Measurements from ENCODE around the gene TAF7L. TPM values are rescaled to one million over a fixed set of nuclear protein-coding genes. Genes with fewer than 3 reads are reported as not detected.

The TAF7L gene
- total RNA-seq, 1 donor from 2014 or later, result 0.30 TPM

- no peak for DNase-seq (ENCODE audit: low spot score)
- H3K27me3 Mint-ChIP-seq (ENCODE audit: low read depth), result no peaks in the 10 kb centered on the region
- no peak overlapping the region for H3K27ac Mint-ChIP-seq (ENCODE audit: unreplicated experiment)
- H3K4me3 Mint-ChIP-seq (ENCODE audit: unreplicated experiment), result no peak overlapping the region
- no peak for TF ChIP-seq CTCF (IDR thresholded peaks at IDR 0.05)
- H3K36me3 Mint-ChIP-seq (ENCODE audit: low read depth), result no peaks in the 10 kb centered on the region
- no peaks in the 10 kb centered on the region for H3K4me1 Mint-ChIP-seq (ENCODE audit: low read depth)
- peaks cover 4% of the 10 kb centered on the region for H3K9me3 Mint-ChIP-seq (ENCODE audit: low read depth)
Measured at GRCh38 chrX:101276238-101276637, 14.9 kb downstream of the TAF7L start.

- no peaks in the 10 kb centered on the region for H3K4me1 Mint-ChIP-seq (ENCODE audit: low read depth)
- H3K4me3 Mint-ChIP-seq (ENCODE audit: unreplicated experiment), result no peak overlapping the region
- no peaks in the 10 kb centered on the region for H3K27me3 Mint-ChIP-seq (ENCODE audit: low read depth)
- H3K9me3 Mint-ChIP-seq (ENCODE audit: low read depth), result peaks cover 12% of the 10 kb centered on the region
- no peak overlapping the region for H3K27ac Mint-ChIP-seq (ENCODE audit: unreplicated experiment)
- no peak for DNase-seq (ENCODE audit: low spot score)
- no peaks in the 10 kb centered on the region for H3K36me3 Mint-ChIP-seq (ENCODE audit: low read depth)
- no peak for TF ChIP-seq CTCF (IDR thresholded peaks at IDR 0.05)
Measured at GRCh38 chrX:101274198-101274597, 16.9 kb downstream of the TAF7L start.

GRCh38 chrX:101265869-101266428 lies 25.2 kb downstream of the TAF7L start:
- Mint-ChIP-seq H3K4me3 (ENCODE audit: unreplicated experiment) (no peak overlapping the region), H3K4me1 (ENCODE audit: low read depth) (peaks cover 4% of the 10 kb centered on the region), H3K9me3 (ENCODE audit: low read depth) (peaks cover 7% of the 10 kb centered on the region), H3K27ac (ENCODE audit: unreplicated experiment) (peak overlapping the region; percentile 24), H3K27me3 (ENCODE audit: low read depth) (no peaks in the 10 kb centered on the region), H3K36me3 (ENCODE audit: low read depth) (no peaks in the 10 kb centered on the region)
- TF ChIP-seq CTCF (IDR thresholded peaks at IDR 0.05), result no peak
- no peak for DNase-seq (ENCODE audit: low spot score)

- Mint-ChIP-seq H3K4me1 (ENCODE audit: low read depth) (peaks cover 4% of the 10 kb centered on the region), H3K9me3 (ENCODE audit: low read depth) (peaks cover 2% of the 10 kb centered on the region), H3K36me3 (ENCODE audit: low read depth) (no peaks in the 10 kb centered on the region), H3K27ac (ENCODE audit: unreplicated experiment) (no peak overlapping the region), H3K4me3 (ENCODE audit: unreplicated experiment) (no peak overlapping the region), H3K27me3 (ENCODE audit: low read depth) (no peaks in the 10 kb centered on the region)
- no peak for TF ChIP-seq CTCF (IDR thresholded peaks at IDR 0.05)
- no peak for DNase-seq (ENCODE audit: low spot score)
Measured at GRCh38 chrX:101263766-101264165, 27.4 kb downstream of the TAF7L start.

GRCh38 chrX:101262590-101262989 lies 28.5 kb downstream of the TAF7L start:
- H3K4me3 Mint-ChIP-seq (ENCODE audit: unreplicated experiment), result no peak overlapping the region
- H3K27me3 Mint-ChIP-seq (ENCODE audit: low read depth), result no peaks in the 10 kb centered on the region
- no peak overlapping the region for H3K27ac Mint-ChIP-seq (ENCODE audit: unreplicated experiment)
- no peak for TF ChIP-seq CTCF (IDR thresholded peaks at IDR 0.05)
- H3K9me3 Mint-ChIP-seq (ENCODE audit: low read depth), result peaks cover 3% of the 10 kb centered on the region
- no peaks in the 10 kb centered on the region for H3K36me3 Mint-ChIP-seq (ENCODE audit: low read depth)
- DNase-seq (ENCODE audit: low spot score), result no peak
- peaks cover 7% of the 10 kb centered on the region for H3K4me1 Mint-ChIP-seq (ENCODE audit: low read depth)

All from chondrocyte (in vitro differentiated cells).